Stimulated activated CD4-positive, alpha-beta T cell treated with anti-CD3 and anti-CD28 coated beads, TNF-alpha, amount 100 ng/mL, for 48 hours (primary cell): ENCODE results near the gene TSPAN31.

ENCODE experiments used
- DNase-seq, 3 donors: peaks; one replicate each; pipeline ENCODE4 v3.0.0-alpha.2; 2020; ENCODE audit warnings: low read depth in 3 of 3

Gene TSPAN31

GRCh38 chr12:57782608-57783465, 38.0 kb downstream of the TSPAN31 start, which contains the start of gene TSFM:
Gene TSFM (plus strand): TSS chr12:57782787. CDS start chr12:57782802, 15 bp downstream.
- peak; percentile 92 to 99 (median 97) for DNase-seq

GRCh38 chr12:57783466-57783801, 38.6 kb downstream of the TSPAN31 start:
- DNase-seq: no peak

DNA sequence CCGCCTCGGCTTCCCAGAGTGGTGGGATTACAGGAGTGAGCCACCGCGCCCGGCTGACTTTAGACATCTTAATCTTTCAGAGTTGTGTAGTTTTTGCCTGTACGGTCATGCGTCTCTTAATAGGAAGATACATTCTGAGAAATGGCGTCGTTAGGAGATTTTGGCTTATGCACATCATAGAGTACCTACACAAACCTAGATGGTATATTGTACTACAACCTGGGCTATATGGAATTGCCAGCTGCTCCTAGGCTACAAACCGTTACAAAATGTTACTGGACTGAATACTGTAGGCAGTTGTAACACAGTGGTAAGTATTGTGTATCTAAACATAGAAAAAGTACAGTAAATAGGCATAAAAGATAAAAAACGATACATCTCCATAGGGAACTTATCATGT, 39.0 kb downstream of the TSPAN31 start:
- DNase-seq: no peak

GRCh38 chr12:57793920-57794319, 49.1 kb downstream of the TSPAN31 start:
- no peak for DNase-seq

- no peak for DNase-seq
These were observed 50.5 kb downstream of the TSPAN31 start for GRCh38 chr12:57795354-57795753.

- DNase-seq: no peak
These were observed 52.2 kb downstream of the TSPAN31 start for GRCh38 chr12:57796996-57797395.

DNA sequence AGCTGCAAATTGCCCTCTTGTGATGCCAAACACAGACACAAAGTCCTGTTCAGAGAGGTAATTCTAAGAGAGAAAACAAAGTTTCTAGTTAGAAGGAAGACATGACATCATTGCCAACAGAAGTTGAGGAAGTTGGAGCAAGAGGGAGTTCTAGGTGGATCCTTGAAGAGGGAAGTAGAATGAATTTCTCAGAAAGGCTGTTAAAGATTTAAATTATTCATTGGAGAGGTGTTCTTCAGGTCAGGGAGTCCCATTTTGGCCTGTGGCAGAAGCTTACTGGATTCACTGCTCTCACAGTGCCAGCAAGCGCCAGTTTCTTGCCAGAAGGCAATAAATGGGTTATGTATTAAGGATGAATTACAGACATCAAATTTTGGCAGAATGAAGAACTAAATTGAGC, 53.1 kb downstream of the TSPAN31 start:
- DNase-seq: no peak
